ENCODE measurements around the gene GPRC5A.

Gene GPRC5A

GRCh38 chr12:12915656-12916055, 24.3 kb downstream of the GPRC5A start (continued):
- TF ChIP-seq ZNF830 (tag by site-specific recombination; IDR thresholded peaks at IDR 0.05; ENCODE audit: low read depth) (no peak), ZNF768 (tag by site-specific recombination; IDR thresholded peaks at IDR 0.05) (no peak)

GRCh38 chr12:12916135-12916944, 25.0 kb downstream of the GPRC5A start:
- Histone ChIP-seq H3K27ac (ENCODE audit: extremely low read depth, low read depth, low read length) (no peak overlapping the region), H3K4me1 (ENCODE audit: control insufficient read depth, insufficient read depth, low read length) (peaks cover 6% of the 10 kb centered on the region; the same call in 1 of the 2 replicates), H3K9me3 (ENCODE audit: control insufficient read depth, insufficient read depth, low read depth, low read length) (no peaks in the 10 kb centered on the region), H3K36me3 (ENCODE audit: control insufficient read depth in 2 of 2, insufficient read depth in 1 of 2, low read length in 2 of 2) (peaks cover 0 to 17% of the 10 kb centered on the region in 2 experiments), H3K4me3 (ENCODE audit: low read depth, low read length) (no peak overlapping the region)
- TF ChIP-seq ZNF654 (tag by site-specific recombination; IDR thresholded peaks at IDR 0.05; ENCODE audit: low read depth) (peak; percentile 95), ZNF596 (tag by site-specific recombination; IDR thresholded peaks at IDR 0.05) (peak; percentile 48; the same call in 1 of the 2 replicates), CTCF (tag by site-specific recombination; IDR thresholded peaks at IDR 0.05) (peak; percentile 95), ZNF639 (tag by site-specific recombination; IDR thresholded peaks at IDR 0.05) (0 out of 2 replicates have a peak, but pooled peaks have one; percentile 22), ZNF629 (tag by site-specific recombination; IDR thresholded peaks at IDR 0.05) (peak; percentile 28; the same call in 1 of the 2 replicates), TRIM28 (IDR thresholded peaks at IDR 0.05; ENCODE audit: borderline replicate concordance, low read length) (peak; percentile 66; the same call in 1 of the 2 replicates), ZNF677 (tag by site-specific recombination; IDR thresholded peaks at IDR 0.05) (no peak), ZBTB8A (tag by site-specific recombination; IDR thresholded peaks at IDR 0.05) (peak; percentile 94), ZNF692 (tag by site-specific recombination; IDR thresholded peaks at IDR 0.05) (peak; percentile 95), ZFP69B (tag by site-specific recombination; IDR thresholded peaks at IDR 0.05) (peak; percentile 85), ZNF2 (tag by site-specific recombination; IDR thresholded peaks at IDR 0.05) (peak; percentile 69; the same call in 1 of the 2 replicates), ZNF561 (tag by site-specific recombination; IDR thresholded peaks at IDR 0.05; ENCODE audit: borderline replicate concordance) (peak; percentile 57; the same call in 1 of the 2 replicates), ZSCAN5A (tag by site-specific recombination; IDR thresholded peaks at IDR 0.05) (no peak), ZFP37 (tag by site-specific recombination; IDR thresholded peaks at IDR 0.05) (peak; percentile 22; the same call in 1 of the 2 replicates), ZEB2 (tag by site-specific recombination; IDR thresholded peaks at IDR 0.05) (0 out of 2 replicates have a peak, but pooled peaks have one; percentile 22), ZBTB17 (tag by site-specific recombination; IDR thresholded peaks at IDR 0.05) (0 out of 2 replicates have a peak, but pooled peaks have one; percentile 39), ZIC2 (tag by site-specific recombination; IDR thresholded peaks at IDR 0.05) (peak; percentile 49; the same call in 1 of the 2 replicates), INSM2 (tag by site-specific recombination; IDR thresholded peaks at IDR 0.05) (no peak), OVOL3 (tag by site-specific recombination; IDR thresholded peaks at IDR 0.05) (no peak), HOXD13 (CRISPR knock-in tag; IDR thresholded peaks at IDR 0.05; ENCODE audit: borderline replicate concordance) (no peak), ZSCAN30 (tag by site-specific recombination; IDR thresholded peaks at IDR 0.05) (peak; percentile 85)
- POLR2A ChIA-PET, result no interaction called here
- CTCF ChIA-PET, result interaction anchor here (0.5 to 5.3 kb wide), 45 partner anchors 9 to 901 kb away, joined by 3 to 39 read pairs (median 5); partner anchors contain the start of gene DDX47

All from HEK293 (cell line).